ENCODE results near the gene VWA3B. TPM values are rescaled to one million over a fixed set of nuclear protein-coding genes. Genes with fewer than 3 reads are reported as not detected.

The VWA3B gene
- total RNA-seq, 1 donor from 2014 or later: not detected

GRCh38 chr2:98332989-98333388 lies 246.0 kb downstream of the VWA3B start:
- DNase-seq (ENCODE audit: low read depth): no peak
- Histone ChIP-seq H3K4me3 (ENCODE audit: low read depth, low read length) (no peak overlapping the region), H3K36me3 (ENCODE audit: control insufficient read depth, insufficient read depth, low read length) (no peaks in the 10 kb centered on the region), H3K27me3 (ENCODE audit: control insufficient read depth, insufficient read depth, low read length) (no peaks in the 10 kb centered on the region)
- no peak for TF ChIP-seq CTCF (IDR thresholded peaks at IDR 0.05; ENCODE audit: insufficient read depth, low read length, poor library complexity, severe bottlenecking)

DNA sequence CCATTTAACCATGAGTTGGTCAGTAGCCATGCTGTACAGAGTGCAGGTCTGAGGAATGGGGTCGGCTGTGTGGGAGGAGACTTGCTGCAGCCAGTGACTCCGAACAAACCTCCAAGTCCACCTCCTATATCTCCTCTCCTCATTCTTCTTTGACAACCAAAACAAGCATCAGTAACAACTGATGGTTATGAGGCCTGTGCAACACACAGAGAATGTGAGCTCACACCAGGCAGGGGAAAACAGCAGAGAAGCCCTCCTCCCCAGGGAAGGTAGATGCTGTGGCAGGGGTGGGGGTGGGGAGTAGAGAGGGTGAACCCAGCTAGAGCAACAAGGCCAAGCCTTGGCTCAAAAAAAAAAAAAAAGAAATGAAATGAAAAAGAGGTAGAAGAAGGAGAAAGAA lies 247.0 kb downstream of the VWA3B start:
- DNase-seq (ENCODE audit: low read depth): no peak
- no peak for TF ChIP-seq CTCF (IDR thresholded peaks at IDR 0.05; ENCODE audit: insufficient read depth, low read length, poor library complexity, severe bottlenecking)
- Histone ChIP-seq H3K4me3 (ENCODE audit: low read depth, low read length) (no peak overlapping the region), H3K27me3 (ENCODE audit: control insufficient read depth, insufficient read depth, low read length) (no peaks in the 10 kb centered on the region), H3K36me3 (ENCODE audit: control insufficient read depth, insufficient read depth, low read length) (no peaks in the 10 kb centered on the region)

DNA sequence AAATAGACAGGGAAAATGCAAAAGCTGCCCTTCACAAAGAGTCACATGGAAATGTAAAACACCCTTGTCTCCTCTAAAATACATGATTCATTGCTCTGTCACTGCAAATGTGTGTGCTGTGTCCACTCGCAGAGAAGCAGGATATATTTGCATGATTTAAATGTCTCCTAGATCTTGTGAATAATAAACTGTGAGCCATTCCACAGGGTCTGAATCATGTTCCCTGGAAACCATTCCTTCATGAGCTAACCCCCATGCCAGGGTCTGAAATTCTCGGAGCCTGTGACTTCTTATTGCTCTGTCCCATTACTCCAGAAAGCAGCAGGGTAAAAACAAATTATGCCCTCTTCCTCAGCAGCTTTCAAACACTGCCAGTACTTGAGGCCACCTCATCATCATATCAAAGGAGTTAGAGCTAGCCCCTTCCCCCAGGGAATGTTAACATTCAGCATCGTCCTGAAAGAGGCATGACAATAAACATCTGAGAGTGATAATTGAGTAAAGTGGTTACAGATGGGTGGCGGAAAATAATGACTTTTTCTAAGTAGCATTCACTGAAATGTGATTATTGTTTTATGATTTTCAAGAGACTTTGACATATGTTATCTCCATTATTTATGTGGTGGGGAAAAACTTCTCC lies 247.6 kb downstream of the VWA3B start:
- no peaks in the 10 kb centered on the region for H3K27me3 ChIP-seq (ENCODE audit: control insufficient read depth, insufficient read depth, low read length)
- TF ChIP-seq CTCF (IDR thresholded peaks at IDR 0.05; ENCODE audit: insufficient read depth, low read length, poor library complexity, severe bottlenecking): no peak
- H3K36me3 ChIP-seq (ENCODE audit: control insufficient read depth, insufficient read depth, low read length): no peaks in the 10 kb centered on the region
- H3K4me3 ChIP-seq (ENCODE audit: low read depth, low read length): no peak overlapping the region
- DNase-seq (ENCODE audit: low read depth): peak; percentile 86

- no peaks in the 10 kb centered on the region for H3K27me3 ChIP-seq (ENCODE audit: control insufficient read depth, insufficient read depth, low read length)
- TF ChIP-seq CTCF (IDR thresholded peaks at IDR 0.05; ENCODE audit: insufficient read depth, low read length, poor library complexity, severe bottlenecking): no peak
- no peaks in the 10 kb centered on the region for H3K36me3 ChIP-seq (ENCODE audit: control insufficient read depth, insufficient read depth, low read length)
- no peak for DNase-seq (ENCODE audit: low read depth)
- H3K4me3 ChIP-seq (ENCODE audit: low read depth, low read length): no peak overlapping the region
Observed at GRCh38 chr2:98335271-98335670, 248.3 kb downstream of the VWA3B start.

DNA sequence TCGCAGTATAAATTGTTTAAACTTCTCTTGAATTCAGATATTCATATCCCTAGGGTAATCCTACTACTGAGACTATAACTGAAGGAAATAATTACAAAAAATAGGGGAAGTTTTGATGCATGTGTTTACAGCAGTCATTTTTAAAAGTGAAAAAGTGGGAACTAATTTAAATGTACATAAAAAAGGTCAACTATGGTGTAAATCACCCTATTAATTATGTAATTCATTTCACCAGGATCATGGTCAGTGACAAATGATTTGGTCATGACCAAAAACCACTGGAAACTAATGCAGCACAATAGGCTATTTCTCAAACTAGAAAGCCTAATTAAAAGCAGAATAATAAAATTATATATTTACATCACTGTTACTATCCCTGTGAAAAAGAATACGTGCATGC lies 254.3 kb downstream of the VWA3B start:
- Histone ChIP-seq H3K36me3 (ENCODE audit: control insufficient read depth, insufficient read depth, low read length) (no peaks in the 10 kb centered on the region), H3K4me3 (ENCODE audit: low read depth, low read length) (no peak overlapping the region), H3K27me3 (ENCODE audit: control insufficient read depth, insufficient read depth, low read length) (peaks cover 4% of the 10 kb centered on the region)
- DNase-seq (ENCODE audit: low read depth): no peak
- TF ChIP-seq CTCF (IDR thresholded peaks at IDR 0.05; ENCODE audit: insufficient read depth, low read length, poor library complexity, severe bottlenecking): no peak

DNA sequence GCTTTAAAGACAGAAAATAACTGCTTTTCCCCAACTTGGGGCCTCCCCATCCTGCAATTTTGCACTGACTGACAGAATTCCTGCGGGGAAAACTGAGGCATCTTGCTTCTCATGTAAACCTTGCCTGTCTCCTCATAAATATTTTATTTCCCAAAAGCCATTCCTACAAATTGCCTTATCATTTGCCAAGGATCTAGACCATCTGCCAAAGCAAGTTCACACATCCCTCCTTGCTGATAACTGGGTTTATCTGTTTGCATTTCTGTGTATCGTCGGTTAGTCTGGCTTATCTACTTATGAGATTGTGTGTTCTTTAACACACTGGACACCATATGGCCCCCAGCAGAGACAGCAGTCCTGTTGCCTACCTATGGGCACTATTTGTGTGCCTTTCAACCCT lies 256.3 kb downstream of the VWA3B start:
- H3K36me3 ChIP-seq (ENCODE audit: control insufficient read depth, insufficient read depth, low read length): no peaks in the 10 kb centered on the region
- H3K27me3 ChIP-seq (ENCODE audit: control insufficient read depth, insufficient read depth, low read length): peaks cover 25% of the 10 kb centered on the region
- TF ChIP-seq CTCF (IDR thresholded peaks at IDR 0.05; ENCODE audit: insufficient read depth, low read length, poor library complexity, severe bottlenecking): no peak
- no peak for DNase-seq (ENCODE audit: low read depth)
- no peak overlapping the region for H3K4me3 ChIP-seq (ENCODE audit: low read depth, low read length)

Data from kidney epithelial cell (primary cell).